Keratinocyte (primary cell): ENCODE results near the gene ODF2L. TPM values are rescaled to one million over a fixed set of nuclear protein-coding genes. Genes with fewer than 3 reads are reported as not detected.

Experiments used
- DNase-seq: peaks from one replicate; pipeline ENCODE4 v3.0.0-alpha.2; 2011; ENCODE audit warnings: low read depth, missing footprints, low spot score
- FAIRE-seq: peaks from 2 replicates; lab custom pipeline; 2011; peaks lifted over from hg19 to GRCh38; lab: Jason Lieb, UNC
- H2AFZ ChIP-seq: 2 replicates; pipeline ENCODE4 v1.6.0; 2012; ENCODE audit warnings: low read length, control low read depth, inconsistent platforms; ENCODE audit not compliant: control insufficient read depth
- H3K27ac ChIP-seq: 2 replicates; pipeline ENCODE4 v1.5.1; 2011; ENCODE audit warnings: low read length; ENCODE audit not compliant: control insufficient read depth, insufficient read depth
- H3K27me3 ChIP-seq: 3 replicates; pipeline ENCODE4 v1.6.0; 2011; ENCODE audit warnings: low read length; ENCODE audit not compliant: control insufficient read depth, insufficient read depth; ENCODE audit errors: extremely low read depth
- H3K36me3 ChIP-seq, 2 experiments: 2 replicates in 1 of 2; 3 replicates in 1 of 2; pipeline ENCODE4 v1.5.1; 2011; ENCODE audit warnings: low read length in 2 of 2, mild to moderate bottlenecking in 1 of 2; ENCODE audit not compliant: control insufficient read depth in 2 of 2, insufficient read depth in 2 of 2; ENCODE audit errors: extremely low read depth in 1 of 2
- H3K4me1 ChIP-seq: 3 replicates; pipeline ENCODE4 v1.5.1; 2011; ENCODE audit warnings: low read length; ENCODE audit not compliant: control insufficient read depth, insufficient read depth; ENCODE audit errors: extremely low read depth
- H3K4me2 ChIP-seq: 3 replicates; pipeline ENCODE4 v1.6.0; 2011; ENCODE audit warnings: low read depth, low read length; ENCODE audit not compliant: control insufficient read depth, insufficient read depth; ENCODE audit errors: extremely low read depth
- H3K4me3 ChIP-seq, 3 experiments: fragments of 200-600 bp in 1 of 3; sonication (generic) in 1 of 3; 2 replicates in 2 of 3; 3 replicates in 1 of 3; pipeline ENCODE4 v1.5.1; 2011 to 2016; ENCODE audit warnings: low read length in 3 of 3, mild to moderate bottlenecking in 3 of 3, control low read depth in 2 of 3, inconsistent platforms in 1 of 3, low read depth in 1 of 3, mixed read lengths in 1 of 3, mixed run types in 1 of 3, moderate library complexity in 1 of 3; ENCODE audit not compliant: control insufficient read depth in 2 of 3, insufficient read depth in 2 of 3; ENCODE audit errors: extremely low read depth in 1 of 3
- H3K79me2 ChIP-seq: 2 replicates; pipeline ENCODE4 v1.6.0; 2012; ENCODE audit warnings: low read length; ENCODE audit not compliant: control insufficient read depth, insufficient read depth
- H3K9ac ChIP-seq: 3 replicates; pipeline ENCODE4 v1.6.0; 2011; ENCODE audit warnings: low read length; ENCODE audit not compliant: control insufficient read depth, insufficient read depth; ENCODE audit errors: extremely low read depth
- H3K9me1 ChIP-seq: 3 replicates; pipeline ENCODE4 v1.6.0; 2011; ENCODE audit warnings: low read length; ENCODE audit not compliant: control insufficient read depth, insufficient read depth; ENCODE audit errors: extremely low read depth
- H3K9me3 ChIP-seq: 2 replicates; pipeline ENCODE4 v1.5.1; 2012; ENCODE audit warnings: low read depth, low read length; ENCODE audit not compliant: control insufficient read depth
- H4K20me1 ChIP-seq: 3 replicates; pipeline ENCODE4 v1.6.0; 2011; ENCODE audit warnings: low read length; ENCODE audit not compliant: control insufficient read depth, insufficient read depth; ENCODE audit errors: extremely low read depth
- EZH2 ChIP-seq: IDR thresholded peaks from one replicate; pipeline ENCODE4 v1.6.1; 2012; ENCODE audit warnings: inconsistent platforms, mild to moderate bottlenecking, low read length, moderate library complexity
- dilution Hi-C: fragments of 300-500 bp; cut with MboI; formaldehyde crosslinking; loops from one replicate; pipeline ENCODE4 v1.7.0; 2020; ENCODE audit warnings: low sequenced_read_pairs; ENCODE audit not compliant: extremely low pct_ligation_motif_present
- polyA plus RNA-seq, 5 experiments: library from polyadenylated mRNA; depleted of rRNA in 3 of 5; stranded (reverse) in 3 of 5; stranded (forward) in 1 of 5; unstranded in 1 of 5; fragments of >200 nt; gene quantifications; 1 replicate in 1 of 5; 2 replicates in 3 of 5; 3 replicates in 1 of 5; pipeline versions ENCODE4 v1.2.1 to v1.2.3, GENCODE V29; 2011 to 2012; ENCODE audit warnings: missing spikeins in 2 of 5, low read depth in 1 of 5, low replicate concordance in 1 of 5
- TF ChIP-seq, protein P1 (sequence below), 3 experiments: IDR thresholded peaks in 1 of 3; conservative IDR thresholded peaks in 1 of 3; optimal IDR thresholded peaks in 1 of 3; 2 replicates in 2 of 3; 3 replicates in 1 of 3; pipeline versions ENCODE3 to v1.5.1; 2011; ENCODE audit warnings: low read length in 3 of 3, mild to moderate bottlenecking in 3 of 3, moderate library complexity in 2 of 3, control low read depth in 1 of 3, inconsistent platforms in 1 of 3; ENCODE audit not compliant: insufficient read depth in 2 of 3; ENCODE audit errors: extremely low read depth in 1 of 3

Gene ODF2L
- polyA plus RNA-seq, 1 donor (not counting 4 experiments of a cell fraction or from before 2014, with no cell fraction given) = 22.0 TPM

DNA sequence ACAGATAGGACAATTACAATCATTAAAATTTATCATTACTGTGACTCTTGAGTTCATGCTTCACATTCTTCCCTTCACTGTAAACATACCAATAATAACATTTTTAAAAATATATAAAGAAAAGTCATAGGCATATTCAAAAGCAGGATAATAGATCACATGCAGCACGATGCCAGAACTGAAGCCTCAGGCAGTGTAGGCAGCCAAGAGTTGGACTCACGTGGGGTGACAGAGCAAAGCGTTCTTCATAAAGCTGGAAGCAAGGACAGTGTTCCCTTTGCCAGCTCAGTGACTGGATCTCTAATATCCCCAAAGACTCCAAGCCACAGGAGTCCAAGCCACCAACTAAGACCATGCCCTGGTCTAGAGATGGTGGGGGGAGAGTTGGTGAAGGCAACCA is 77.7 kb downstream of the ODF2L start:
- DNase-seq = no peak
- Histone ChIP-seq H3K36me3 (no peaks in the 10 kb centered on the region), H4K20me1 (no peaks in the 10 kb centered on the region), H2AFZ (no peak overlapping the region), H3K9ac (no peak overlapping the region), H3K27me3 (no peaks in the 10 kb centered on the region), H3K9me1 (no peaks in the 10 kb centered on the region), H3K9me3 (no peaks in the 10 kb centered on the region), H3K4me2 (no peak overlapping the region), H3K79me2 (no peaks in the 10 kb centered on the region), H3K4me3 (no peak overlapping the region), H3K27ac (no peak overlapping the region), H3K4me1 (no peaks in the 10 kb centered on the region)
- no peak for FAIRE-seq
- dilution Hi-C loops = no loop called here
- no peak for TF ChIP-seq EZH2
- TF ChIP-seq, protein P1, sequence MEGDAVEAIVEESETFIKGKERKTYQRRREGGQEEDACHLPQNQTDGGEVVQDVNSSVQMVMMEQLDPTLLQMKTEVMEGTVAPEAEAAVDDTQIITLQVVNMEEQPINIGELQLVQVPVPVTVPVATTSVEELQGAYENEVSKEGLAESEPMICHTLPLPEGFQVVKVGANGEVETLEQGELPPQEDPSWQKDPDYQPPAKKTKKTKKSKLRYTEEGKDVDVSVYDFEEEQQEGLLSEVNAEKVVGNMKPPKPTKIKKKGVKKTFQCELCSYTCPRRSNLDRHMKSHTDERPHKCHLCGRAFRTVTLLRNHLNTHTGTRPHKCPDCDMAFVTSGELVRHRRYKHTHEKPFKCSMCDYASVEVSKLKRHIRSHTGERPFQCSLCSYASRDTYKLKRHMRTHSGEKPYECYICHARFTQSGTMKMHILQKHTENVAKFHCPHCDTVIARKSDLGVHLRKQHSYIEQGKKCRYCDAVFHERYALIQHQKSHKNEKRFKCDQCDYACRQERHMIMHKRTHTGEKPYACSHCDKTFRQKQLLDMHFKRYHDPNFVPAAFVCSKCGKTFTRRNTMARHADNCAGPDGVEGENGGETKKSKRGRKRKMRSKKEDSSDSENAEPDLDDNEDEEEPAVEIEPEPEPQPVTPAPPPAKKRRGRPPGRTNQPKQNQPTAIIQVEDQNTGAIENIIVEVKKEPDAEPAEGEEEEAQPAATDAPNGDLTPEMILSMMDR (optimal IDR thresholded peaks at IDR 0.05 in 1 of 3, IDR thresholded peaks at IDR 0.05 in 1 of 3, conservative IDR thresholded peaks at IDR 0.05 in 1 of 3; ENCODE audit: extremely low read depth in 1 of 3, insufficient read depth in 2 of 3, low read length in 3 of 3) = no peak

DNA sequence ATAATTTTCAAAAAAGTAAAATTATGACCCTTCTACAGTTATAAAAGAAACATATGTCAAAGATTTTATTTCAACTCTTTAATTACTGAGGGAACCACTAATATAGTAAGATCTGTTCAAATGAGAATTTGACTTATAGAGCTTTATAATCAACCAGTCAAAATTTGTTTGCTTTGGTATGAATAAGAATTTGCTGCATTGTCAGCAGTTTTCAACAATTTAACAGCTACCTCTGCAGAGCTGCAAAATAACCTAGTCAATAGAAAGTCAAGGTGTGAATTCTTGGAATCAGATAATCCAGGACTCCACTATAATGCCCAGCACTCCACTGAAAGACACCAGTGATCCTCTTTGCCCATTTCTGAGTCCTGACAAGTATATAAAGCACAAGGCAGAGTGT is 78.2 kb downstream of the ODF2L start:
- FAIRE-seq (no peak), DNase-seq (no peak)
- no peak overlapping the region for H3K4me3 ChIP-seq
- H4K20me1 ChIP-seq = no peaks in the 10 kb centered on the region
- no peaks in the 10 kb centered on the region for H3K36me3 ChIP-seq
- no peaks in the 10 kb centered on the region for H3K9me1 ChIP-seq
- no peaks in the 10 kb centered on the region for H3K9me3 ChIP-seq
- H3K4me1 ChIP-seq = no peaks in the 10 kb centered on the region
- TF ChIP-seq, protein P1 (optimal IDR thresholded peaks at IDR 0.05 in 1 of 3, IDR thresholded peaks at IDR 0.05 in 1 of 3, conservative IDR thresholded peaks at IDR 0.05 in 1 of 3; ENCODE audit: extremely low read depth in 1 of 3, insufficient read depth in 2 of 3, low read length in 3 of 3) = no peak
- no peak for TF ChIP-seq EZH2
- no peaks in the 10 kb centered on the region for H3K27me3 ChIP-seq
- no peak overlapping the region for H3K9ac ChIP-seq
- dilution Hi-C loops = no loop called here
- H3K79me2 ChIP-seq = no peaks in the 10 kb centered on the region
- no peak overlapping the region for H3K27ac ChIP-seq
- H3K4me2 ChIP-seq = no peak overlapping the region
- H2AFZ ChIP-seq = no peak overlapping the region
